Measurements from ENCODE around the gene LPP. TPM values are rescaled to one million over a fixed set of nuclear protein-coding genes. Genes with fewer than 3 reads are reported as not detected.

The LPP gene
- total RNA-seq, 6 donors from 2014 or later = 86.0 to 196 (median 160) TPM

- TF ChIP-seq EP300 (IDR thresholded peaks at IDR 0.05) = no peak
- TF ChIP-seq POLR2A (IDR thresholded peaks at IDR 0.05) = no peak
- TF ChIP-seq CTCF (IDR thresholded peaks at IDR 0.05) = no peak
- no peak for TF ChIP-seq POLR2AphosphoS5 (IDR thresholded peaks at IDR 0.05)
- Histone ChIP-seq H3K27me3 (no peaks in the 10 kb centered on the region), H3K4me3 (no peak overlapping the region), H3K27ac (no peak overlapping the region), H3K9me3 (peaks cover 0 to 2% (median under 1%) of the 10 kb centered on the region in 4 donors), H3K36me3 (no peaks in the 10 kb centered on the region), H3K4me1 (peaks cover 7 to 15% (median 13%) of the 10 kb centered on the region in 4 donors)
- WGBS, 2 donors = 94 to 95% methylated on average over 3 of the region's 3 CpGs
- DNase-seq (no peak), ATAC-seq (ENCODE audit: low FRiP score in 2 of 2) (no peak)
Measured at GRCh38 chr3:188509316-188509715, 355.4 kb downstream of the LPP start.

- H3K4me1 ChIP-seq = peaks cover 7 to 15% (median 13%) of the 10 kb centered on the region in 4 donors
- no peak for DNase-seq
- TF ChIP-seq POLR2AphosphoS5 (IDR thresholded peaks at IDR 0.05) = no peak
- no peak for TF ChIP-seq POLR2A (IDR thresholded peaks at IDR 0.05)
- TF ChIP-seq EP300 (IDR thresholded peaks at IDR 0.05) = no peak
- no peak for TF ChIP-seq CTCF (IDR thresholded peaks at IDR 0.05)
- H3K9me3 ChIP-seq = no peaks in the 10 kb centered on the region
- WGBS, 2 donors = 70 to 76% methylated on average over 3 of the region's 3 CpGs
- H3K36me3 ChIP-seq = no peaks in the 10 kb centered on the region
- H3K4me3 ChIP-seq = no peak overlapping the region
- no peak overlapping the region for H3K27ac ChIP-seq
- no peak for ATAC-seq (ENCODE audit: low FRiP score in 2 of 2)
- H3K27me3 ChIP-seq = no peaks in the 10 kb centered on the region
Measured at GRCh38 chr3:188510366-188510765, 356.4 kb downstream of the LPP start.

GRCh38 chr3:188513662-188514328, 359.8 kb downstream of the LPP start:
- Histone ChIP-seq H3K27ac (no peak overlapping the region), H3K27me3 (no peaks in the 10 kb centered on the region), H3K4me3 (no peak overlapping the region), H3K4me1 (peaks cover 0 to 2% (median 0%) of the 10 kb centered on the region in 4 donors), H3K9me3 (no peaks in the 10 kb centered on the region), H3K36me3 (no peaks in the 10 kb centered on the region)
- WGBS, 2 donors = 77 to 80% methylated on average over 7 of the region's 7 CpGs
- no peak for DNase-seq
- TF ChIP-seq POLR2AphosphoS5 (IDR thresholded peaks at IDR 0.05) (no peak), POLR2A (IDR thresholded peaks at IDR 0.05) (no peak), EP300 (IDR thresholded peaks at IDR 0.05) (no peak)
- no peak for ATAC-seq (ENCODE audit: low FRiP score in 2 of 2)

GRCh38 chr3:188516515-188516914, 362.6 kb downstream of the LPP start:
- DNase-seq = no peak
- H3K4me1 ChIP-seq = peaks cover 0 to 5% (median 0%) of the 10 kb centered on the region in 4 donors
- H3K9me3 ChIP-seq = no peaks in the 10 kb centered on the region
- no peak for ATAC-seq (ENCODE audit: low FRiP score in 2 of 2)
- H3K4me3 ChIP-seq = no peak overlapping the region
- H3K27ac ChIP-seq = no peak overlapping the region
- TF ChIP-seq POLR2AphosphoS5 (IDR thresholded peaks at IDR 0.05) (no peak), CTCF (IDR thresholded peaks at IDR 0.05) (no peak), POLR2A (IDR thresholded peaks at IDR 0.05) (no peak), EP300 (IDR thresholded peaks at IDR 0.05) (no peak)
- H3K27me3 ChIP-seq = no peaks in the 10 kb centered on the region
- H3K36me3 ChIP-seq = no peaks in the 10 kb centered on the region
- WGBS, 2 donors = 95 to 97% methylated on average over 2 of the region's 2 CpGs

- H3K4me3 ChIP-seq = no peak overlapping the region
- 76 to 83% methylated on average over 2 of the region's 2 CpGs for WGBS, 2 donors
- TF ChIP-seq POLR2AphosphoS5 (IDR thresholded peaks at IDR 0.05) (no peak), EP300 (IDR thresholded peaks at IDR 0.05) (no peak), POLR2A (IDR thresholded peaks at IDR 0.05) (no peak), CTCF (IDR thresholded peaks at IDR 0.05) (no peak)
- H3K27me3 ChIP-seq = no peaks in the 10 kb centered on the region
- H3K4me1 ChIP-seq = peaks cover 0 to 5% (median 0%) of the 10 kb centered on the region in 4 donors
- H3K27ac ChIP-seq = no peak overlapping the region
- no peaks in the 10 kb centered on the region for H3K36me3 ChIP-seq
- DNase-seq (no peak), ATAC-seq (ENCODE audit: low FRiP score in 2 of 2) (no peak)
- H3K9me3 ChIP-seq = no peaks in the 10 kb centered on the region
Measured at GRCh38 chr3:188518416-188518815, 364.5 kb downstream of the LPP start.
